Measurements from ENCODE around the gene ERC2. TPM values are rescaled to one million over a fixed set of nuclear protein-coding genes. Genes with fewer than 3 reads are reported as not detected.

Gene ERC2
- total and polyA plus RNA-seq, 9 donors = 0.52 to 2.0 (median 0.82) TPM

GRCh38 chr3:55937301-55937700 lies 531.0 kb downstream of the ERC2 start:
- Histone ChIP-seq H3K36me3 (ENCODE audit: control insufficient read depth, insufficient read depth, low read length) (no peaks in the 10 kb centered on the region), H3K4me3 (ENCODE audit: low read length) (no peak overlapping the region), H3K27me3 (ENCODE audit: control insufficient read depth, insufficient read depth, low read length) (no peaks in the 10 kb centered on the region), H3K27ac (ENCODE audit: low read length) (no peak overlapping the region), H3K9me3 (replicated peaks; ENCODE audit: control insufficient read depth, low read depth, low read length) (no peaks in the 10 kb centered on the region), H3K4me1 (ENCODE audit: control insufficient read depth, insufficient read depth, low read length) (no peaks in the 10 kb centered on the region)
- DNase-seq = no peak
- no CpG with 5 or more reads among the region's 2 CpGs for WGBS (ENCODE audit: insufficient coverage)

- Histone ChIP-seq H3K4me3 (ENCODE audit: low read length) (no peak overlapping the region), H3K36me3 (ENCODE audit: control insufficient read depth, insufficient read depth, low read length) (no peaks in the 10 kb centered on the region), H3K27me3 (ENCODE audit: control insufficient read depth, insufficient read depth, low read length) (no peaks in the 10 kb centered on the region), H3K27ac (ENCODE audit: low read length) (no peak overlapping the region), H3K9me3 (replicated peaks; ENCODE audit: control insufficient read depth, low read depth, low read length) (no peaks in the 10 kb centered on the region), H3K4me1 (ENCODE audit: control insufficient read depth, insufficient read depth, low read length) (no peaks in the 10 kb centered on the region)
- no peak for DNase-seq
- WGBS (ENCODE audit: insufficient coverage) = 74% methylated on average over 5 of the region's 6 CpGs
Observed at GRCh38 chr3:55936549-55937052, 531.7 kb downstream of the ERC2 start.

- 60% methylated on average over 3 of the region's 4 CpGs for WGBS (ENCODE audit: insufficient coverage)
- no peaks in the 10 kb centered on the region for H3K9me3 ChIP-seq (replicated peaks; ENCODE audit: control insufficient read depth, low read depth, low read length)
- H3K36me3 ChIP-seq (ENCODE audit: control insufficient read depth, insufficient read depth, low read length) = no peaks in the 10 kb centered on the region
- no peaks in the 10 kb centered on the region for H3K27me3 ChIP-seq (ENCODE audit: control insufficient read depth, insufficient read depth, low read length)
- H3K4me1 ChIP-seq (ENCODE audit: control insufficient read depth, insufficient read depth, low read length) = no peaks in the 10 kb centered on the region
- no peak for DNase-seq
- H3K27ac ChIP-seq (ENCODE audit: low read length) = no peak overlapping the region
- H3K4me3 ChIP-seq (ENCODE audit: low read length) = no peak overlapping the region
Observed at GRCh38 chr3:55935241-55935640, 533.0 kb downstream of the ERC2 start.

- WGBS (ENCODE audit: insufficient coverage) = no CpG with 5 or more reads among the region's 1 CpG
- no peaks in the 10 kb centered on the region for H3K27me3 ChIP-seq (ENCODE audit: control insufficient read depth, insufficient read depth, low read length)
- no peaks in the 10 kb centered on the region for H3K4me1 ChIP-seq (ENCODE audit: control insufficient read depth, insufficient read depth, low read length)
- no peak overlapping the region for H3K27ac ChIP-seq (ENCODE audit: low read length)
- H3K9me3 ChIP-seq (replicated peaks; ENCODE audit: control insufficient read depth, low read depth, low read length) = no peaks in the 10 kb centered on the region
- no peak for DNase-seq
- no peak overlapping the region for H3K4me3 ChIP-seq (ENCODE audit: low read length)
- H3K36me3 ChIP-seq (ENCODE audit: control insufficient read depth, insufficient read depth, low read length) = no peaks in the 10 kb centered on the region
Observed at GRCh38 chr3:55934771-55935170, 533.5 kb downstream of the ERC2 start.

- Histone ChIP-seq H3K4me3 (ENCODE audit: low read length) (no peak overlapping the region), H3K9me3 (replicated peaks; ENCODE audit: control insufficient read depth, low read depth, low read length) (no peaks in the 10 kb centered on the region), H3K27me3 (ENCODE audit: control insufficient read depth, insufficient read depth, low read length) (no peaks in the 10 kb centered on the region), H3K27ac (ENCODE audit: low read length) (no peak overlapping the region), H3K4me1 (ENCODE audit: control insufficient read depth, insufficient read depth, low read length) (no peaks in the 10 kb centered on the region), H3K36me3 (ENCODE audit: control insufficient read depth, insufficient read depth, low read length) (no peaks in the 10 kb centered on the region)
- 88% methylated on average over 1 of the region's 4 CpGs for WGBS (ENCODE audit: insufficient coverage)
- no peak for DNase-seq
Observed at GRCh38 chr3:55929154-55929869, 539.0 kb downstream of the ERC2 start.

- Histone ChIP-seq H3K9me3 (replicated peaks; ENCODE audit: control insufficient read depth, low read depth, low read length) (no peaks in the 10 kb centered on the region), H3K36me3 (ENCODE audit: control insufficient read depth, insufficient read depth, low read length) (no peaks in the 10 kb centered on the region), H3K27ac (ENCODE audit: low read length) (no peak overlapping the region), H3K4me1 (ENCODE audit: control insufficient read depth, insufficient read depth, low read length) (no peaks in the 10 kb centered on the region), H3K27me3 (ENCODE audit: control insufficient read depth, insufficient read depth, low read length) (no peaks in the 10 kb centered on the region), H3K4me3 (ENCODE audit: low read length) (no peak overlapping the region)
- WGBS (ENCODE audit: insufficient coverage) = no CpG with 5 or more reads among the region's 1 CpG
- DNase-seq = no peak
Observed at GRCh38 chr3:55923626-55924025, 544.6 kb downstream of the ERC2 start.

GRCh38 chr3:55923207-55923606 lies 545.1 kb downstream of the ERC2 start:
- Histone ChIP-seq H3K36me3 (ENCODE audit: control insufficient read depth, insufficient read depth, low read length) (no peaks in the 10 kb centered on the region), H3K4me3 (ENCODE audit: low read length) (no peak overlapping the region), H3K9me3 (replicated peaks; ENCODE audit: control insufficient read depth, low read depth, low read length) (no peaks in the 10 kb centered on the region), H3K27ac (ENCODE audit: low read length) (no peak overlapping the region), H3K4me1 (ENCODE audit: control insufficient read depth, insufficient read depth, low read length) (no peaks in the 10 kb centered on the region), H3K27me3 (ENCODE audit: control insufficient read depth, insufficient read depth, low read length) (no peaks in the 10 kb centered on the region)
- no peak for DNase-seq
- WGBS (ENCODE audit: insufficient coverage) = no CpG with 5 or more reads among the region's 2 CpGs

- no peak for DNase-seq
- no CpG with 5 or more reads among the region's 2 CpGs for WGBS (ENCODE audit: insufficient coverage)
- Histone ChIP-seq H3K4me3 (ENCODE audit: low read length) (no peak overlapping the region), H3K27ac (ENCODE audit: low read length) (no peak overlapping the region), H3K9me3 (replicated peaks; ENCODE audit: control insufficient read depth, low read depth, low read length) (no peaks in the 10 kb centered on the region), H3K36me3 (ENCODE audit: control insufficient read depth, insufficient read depth, low read length) (no peaks in the 10 kb centered on the region), H3K4me1 (ENCODE audit: control insufficient read depth, insufficient read depth, low read length) (no peaks in the 10 kb centered on the region), H3K27me3 (ENCODE audit: control insufficient read depth, insufficient read depth, low read length) (no peaks in the 10 kb centered on the region)
Observed at GRCh38 chr3:55912880-55913279, 555.4 kb downstream of the ERC2 start.

GRCh38 chr3:55911266-55911665 lies 557.0 kb downstream of the ERC2 start:
- H3K27me3 ChIP-seq (ENCODE audit: control insufficient read depth, insufficient read depth, low read length) = no peaks in the 10 kb centered on the region
- no peak overlapping the region for H3K4me3 ChIP-seq (ENCODE audit: low read length)
- no CpG with 5 or more reads among the region's 4 CpGs for WGBS (ENCODE audit: insufficient coverage)
- no peak for DNase-seq
- H3K4me1 ChIP-seq (ENCODE audit: control insufficient read depth, insufficient read depth, low read length) = no peaks in the 10 kb centered on the region
- H3K27ac ChIP-seq (ENCODE audit: low read length) = no peak overlapping the region
- no peaks in the 10 kb centered on the region for H3K9me3 ChIP-seq (replicated peaks; ENCODE audit: control insufficient read depth, low read depth, low read length)
- no peaks in the 10 kb centered on the region for H3K36me3 ChIP-seq (ENCODE audit: control insufficient read depth, insufficient read depth, low read length)

GRCh38 chr3:55910543-55910942 lies 557.7 kb downstream of the ERC2 start:
- Histone ChIP-seq H3K27ac (ENCODE audit: low read length) (no peak overlapping the region), H3K27me3 (ENCODE audit: control insufficient read depth, insufficient read depth, low read length) (no peaks in the 10 kb centered on the region), H3K4me3 (ENCODE audit: low read length) (no peak overlapping the region), H3K9me3 (replicated peaks; ENCODE audit: control insufficient read depth, low read depth, low read length) (no peaks in the 10 kb centered on the region), H3K4me1 (ENCODE audit: control insufficient read depth, insufficient read depth, low read length) (no peaks in the 10 kb centered on the region), H3K36me3 (ENCODE audit: control insufficient read depth, insufficient read depth, low read length) (no peaks in the 10 kb centered on the region)
- WGBS (ENCODE audit: insufficient coverage) = no CpG with 5 or more reads among the region's 1 CpG
- DNase-seq = no peak

GRCh38 chr3:55909373-55909772 lies 558.9 kb downstream of the ERC2 start:
- Histone ChIP-seq H3K27me3 (ENCODE audit: control insufficient read depth, insufficient read depth, low read length) (no peaks in the 10 kb centered on the region), H3K27ac (ENCODE audit: low read length) (no peak overlapping the region)
- 92% methylated on average over 1 of the region's 3 CpGs for WGBS (ENCODE audit: insufficient coverage)

More at GRCh38 chr3:55909373-55909772, 558.9 kb downstream of the ERC2 start:
- Histone ChIP-seq H3K36me3 (ENCODE audit: control insufficient read depth, insufficient read depth, low read length) (no peaks in the 10 kb centered on the region), H3K4me1 (ENCODE audit: control insufficient read depth, insufficient read depth, low read length) (no peaks in the 10 kb centered on the region), H3K9me3 (replicated peaks; ENCODE audit: control insufficient read depth, low read depth, low read length) (no peaks in the 10 kb centered on the region), H3K4me3 (ENCODE audit: low read length) (no peak overlapping the region)
- no peak for DNase-seq

Measured in muscle of leg (tissue), 11 donors.